GM12874 (cell line): Measurements from ENCODE around the gene ANKRD33.

ENCODE experiments used
- CTCF ChIP-seq: IDR thresholded peaks from 2 replicates; pipeline ENCODE4 v1.5.1; 2011; ENCODE audit warnings: low read depth, mild to moderate bottlenecking, control low read depth, low read length, moderate library complexity; ENCODE audit not compliant: insufficient read depth

ANKRD33 gene

GRCh38 chr12:51901881-51902280, 14.0 kb downstream of the ANKRD33 start:
- no peak for TF ChIP-seq CTCF

- no peak for TF ChIP-seq CTCF
Observed at GRCh38 chr12:51904951-51905470, 17.1 kb downstream of the ANKRD33 start.

GRCh38 chr12:51905471-51906429, 17.8 kb downstream of the ANKRD33 start:
- no peak for TF ChIP-seq CTCF

GRCh38 chr12:51906430-51907082, 18.7 kb downstream of the ANKRD33 start:
- TF ChIP-seq CTCF, result no peak

- no peak for TF ChIP-seq CTCF
Observed at GRCh38 chr12:51907083-51907855, 19.4 kb downstream of the ANKRD33 start, which contains the start of gene ACVRL1. TSS of gene ACVRL1 (plus strand) at chr12:51907504. CDS start at chr12:51912475, 4,971 bp downstream.

- no peak for TF ChIP-seq CTCF
Observed at GRCh38 chr12:51907856-51908425, 20.0 kb downstream of the ANKRD33 start.
